HepG2 (cell line): Measurements from ENCODE around the gene ZNF556. TPM values are rescaled to one million over a fixed set of nuclear protein-coding genes. Genes with fewer than 3 reads are reported as not detected.
A peak's percentile ranks its signal among the peaks of the same experiment; 100 is the strongest.

Source experiments
- CC2D1A ChIP-seq: sonication (generic); formaldehyde crosslinking; IDR thresholded peaks from 2 replicates; pipeline ENCODE4 v1.8.1; 2023; ENCODE audit warnings: mild to moderate bottlenecking, missing genetic modification reagents
- CHCHD3 ChIP-seq: sonication (generic); formaldehyde crosslinking; IDR thresholded peaks from 2 replicates; pipeline ENCODE4 v1.8.0; 2022; ENCODE audit warnings: mild to moderate bottlenecking, missing genetic modification reagents, moderate library complexity
- FOSL1 ChIP-seq: sonication (generic); formaldehyde crosslinking; IDR thresholded peaks from 2 replicates; pipeline ENCODE4 v1.9.0; 2021; ENCODE audit warnings: missing genetic modification reagents, borderline replicate concordance
- HNF4A ChIP-seq: sonication (generic); formaldehyde crosslinking; IDR thresholded peaks from 2 replicates; pipeline ENCODE4 v1.4.0; 2020; ENCODE audit warnings: missing genetic modification reagents
- KDM5A ChIP-seq: fragments of 200-600 bp; sonication (generic); IDR thresholded peaks from 2 replicates; pipeline ENCODE4 v1.7.0; 2018; ENCODE audit warnings: antibody characterized with exemption, mild to moderate bottlenecking, low read length, borderline replicate concordance
- MAFF ChIP-seq: IDR thresholded peaks from 2 replicates; pipeline ENCODE4 v1.6.1; 2011; ENCODE audit warnings: low read depth, low read length, improper control_type of control experiment
- MXD4 ChIP-seq: IDR thresholded peaks from 2 replicates; pipeline ENCODE4 v1.6.1; 2016; ENCODE audit warnings: mild to moderate bottlenecking, missing biosample characterization, missing genetic modification reagents
- TBP ChIP-seq: sonication (generic); formaldehyde crosslinking; IDR thresholded peaks from 2 replicates; pipeline ENCODE4 v1.5.0; 2020; ENCODE audit warnings: missing genetic modification reagents
- ZBTB7A ChIP-seq: sonication (generic); formaldehyde crosslinking; IDR thresholded peaks from 2 replicates; pipeline ENCODE4 v1.8.0; 2022; ENCODE audit warnings: mild to moderate bottlenecking, missing genetic modification reagents
- ZFP82 ChIP-seq: sonication (generic); formaldehyde crosslinking; IDR thresholded peaks from 2 replicates; pipeline ENCODE4 v1.5.1; 2020; ENCODE audit warnings: mild to moderate bottlenecking, missing genetic modification reagents, borderline replicate concordance
- ZIK1 ChIP-seq: sonication (generic); formaldehyde crosslinking; IDR thresholded peaks from 2 replicates; pipeline ENCODE4 v1.5.0; 2020; ENCODE audit warnings: mild to moderate bottlenecking, low read depth, missing genetic modification reagents, borderline replicate concordance
- ZKSCAN5 ChIP-seq: sonication (generic); formaldehyde crosslinking; IDR thresholded peaks from 2 replicates; pipeline ENCODE4 v1.5.1; 2020; ENCODE audit warnings: mild to moderate bottlenecking, missing genetic modification reagents
- ZMYM2 ChIP-seq: sonication (generic); formaldehyde crosslinking; IDR thresholded peaks from 2 replicates; pipeline ENCODE4 v1.8.0; 2022; ENCODE audit warnings: mild to moderate bottlenecking, missing genetic modification reagents
- ZNF12 ChIP-seq: sonication (generic); formaldehyde crosslinking; IDR thresholded peaks from 2 replicates; pipeline ENCODE4 v1.5.0; 2020; ENCODE audit warnings: missing genetic modification reagents
- ZNF296 ChIP-seq: sonication (generic); formaldehyde crosslinking; conservative IDR thresholded peaks from 2 replicates; pipeline ENCODE4 v1.5.0; 2020; ENCODE audit warnings: mild to moderate bottlenecking, missing genetic modification reagents
- ZNF468 ChIP-seq: sonication (generic); formaldehyde crosslinking; IDR thresholded peaks from 2 replicates; pipeline ENCODE4 v1.8.0; 2022; ENCODE audit warnings: mild to moderate bottlenecking, moderate library complexity, missing genetic modification reagents
- ZNF652 ChIP-seq: IDR thresholded peaks from 2 replicates; pipeline ENCODE4 v1.6.1; 2016; ENCODE audit warnings: low read depth, borderline replicate concordance
- ZNF749 ChIP-seq: sonication (generic); formaldehyde crosslinking; IDR thresholded peaks from 2 replicates; pipeline ENCODE4 v1.8.0; 2022; ENCODE audit warnings: mild to moderate bottlenecking, missing genetic modification reagents, moderate library complexity, borderline replicate concordance
- polyA plus RNA-seq, 8 experiments: library from polyadenylated mRNA; depleted of rRNA in 3 of 8; stranded (reverse) in 7 of 8; unstranded in 1 of 8; fragments of >200 nt; fragmentation: Illumina TruSeq in 4 of 8; extraction: Trizol in 4 of 8; gene quantifications; 2 replicates each; pipeline versions ENCODE4 v1.2.1 to v1.2.3, GENCODE V29; 2011 to 2016; ENCODE audit warnings: low read depth in 4 of 8, missing spikeins in 1 of 8, mixed read lengths in 1 of 8; ENCODE audit not compliant: insufficient read depth in 1 of 8
- total RNA-seq, 5 experiments: library from RNA; depleted of rRNA; stranded (reverse); fragments of >200 nt; fragmentation: Illumina TruSeq; extraction: Trizol; gene quantifications; 2 replicates each; pipeline ENCODE4 v1.2.3, GENCODE V29; 2016; ENCODE audit warnings: low read depth in 1 of 5
- TF ChIP-seq, protein P1 (sequence below): sonication (generic); formaldehyde crosslinking; conservative IDR thresholded peaks from 2 replicates; pipeline ENCODE4 v1.8.0; 2022; ENCODE audit warnings: mild to moderate bottlenecking, moderate library complexity, missing genetic modification reagents
- TF ChIP-seq, protein P2 (sequence below): sonication (generic); formaldehyde crosslinking; IDR thresholded peaks from 2 replicates; pipeline ENCODE4 v1.4.0; 2020; ENCODE audit warnings: missing genetic modification reagents, borderline replicate concordance
- TF ChIP-seq, protein P3 (sequence below): sonication (generic); formaldehyde crosslinking; IDR thresholded peaks from 2 replicates; pipeline ENCODE4 v1.5.1; 2020; ENCODE audit warnings: mild to moderate bottlenecking, missing genetic modification reagents, moderate library complexity

ZNF556 gene
- total and polyA plus RNA-seq, 2 of the 13 experiments (the other 11 are each of a cell fraction or from before 2014, with no cell fraction given) = 4.2 to 28.6 TPM

DNA sequence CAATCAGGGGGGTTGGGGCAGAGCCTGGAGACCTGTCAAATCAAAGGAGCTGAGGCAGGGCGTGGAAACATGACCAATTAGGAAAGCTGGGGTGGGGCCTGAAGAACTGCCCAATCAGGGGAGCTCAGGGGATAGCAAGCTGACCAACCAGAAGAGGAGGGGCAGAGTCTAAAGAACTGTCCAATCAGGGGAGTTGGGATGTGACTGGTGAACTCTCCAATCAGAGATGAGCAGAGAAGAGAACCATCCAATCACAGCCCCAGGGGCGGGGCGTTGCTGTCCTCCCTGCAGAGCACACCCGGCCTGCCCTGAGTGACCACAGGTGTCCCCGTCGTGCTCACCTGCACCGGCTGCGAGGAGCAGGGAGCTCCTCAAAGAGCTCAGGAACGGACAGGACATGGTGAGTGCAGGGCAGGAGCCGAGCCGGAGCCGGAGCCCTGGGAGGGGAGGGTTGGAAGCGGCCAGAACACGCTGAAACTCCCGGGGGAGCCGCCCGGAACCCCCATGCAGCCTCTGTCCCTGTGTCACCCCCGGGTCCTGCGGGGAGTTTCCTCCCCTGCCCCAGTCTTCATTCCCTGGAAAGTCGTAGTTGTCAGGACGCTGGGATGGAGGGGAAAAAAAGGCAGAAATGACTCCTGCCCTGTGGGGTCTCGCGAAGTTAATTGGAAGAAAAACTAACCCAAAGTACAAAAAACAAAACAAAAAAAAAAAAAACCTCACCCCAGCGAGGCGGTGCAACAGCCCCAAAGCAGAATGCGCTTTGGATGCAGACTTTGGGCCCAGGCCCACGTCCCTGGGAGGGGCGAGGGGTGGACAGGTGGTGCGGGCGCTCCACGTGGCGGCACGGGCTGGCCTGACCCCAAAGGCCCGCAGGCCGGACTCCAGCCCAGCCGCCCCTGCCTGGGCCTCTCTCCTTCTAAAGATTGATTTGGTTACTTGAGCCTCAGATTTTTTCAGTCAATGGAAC is at the start of gene ZNF556 (continued):
- TF ChIP-seq CC2D1A (no peak), ZBTB7A (CRISPR knock-in tag) (no peak), ZIK1 (CRISPR knock-in tag) (no peak), CHCHD3 (CRISPR knock-in tag) (no peak), ZNF749 (CRISPR knock-in tag) (0 out of 2 replicates have a peak, but pooled peaks have one; percentile 50), ZMYM2 (CRISPR knock-in tag) (no peak), ZNF468 (CRISPR knock-in tag) (no peak), ZFP82 (CRISPR knock-in tag) (no peak), ZNF12 (CRISPR knock-in tag) (no peak), MXD4 (CRISPR knock-in tag) (peak; percentile 83), ZNF652 (CRISPR knock-in tag) (no peak), MAFF (no peak), TBP (CRISPR knock-in tag) (no peak), ZKSCAN5 (CRISPR knock-in tag) (no peak), HNF4A (CRISPR knock-in tag) (peak; percentile 67), FOSL1 (CRISPR knock-in tag) (no peak), ZNF296 (CRISPR knock-in tag) (peak; percentile 80), KDM5A (peak; percentile 81; the same call in 1 of the 2 replicates)
- TF ChIP-seq, protein P1, sequence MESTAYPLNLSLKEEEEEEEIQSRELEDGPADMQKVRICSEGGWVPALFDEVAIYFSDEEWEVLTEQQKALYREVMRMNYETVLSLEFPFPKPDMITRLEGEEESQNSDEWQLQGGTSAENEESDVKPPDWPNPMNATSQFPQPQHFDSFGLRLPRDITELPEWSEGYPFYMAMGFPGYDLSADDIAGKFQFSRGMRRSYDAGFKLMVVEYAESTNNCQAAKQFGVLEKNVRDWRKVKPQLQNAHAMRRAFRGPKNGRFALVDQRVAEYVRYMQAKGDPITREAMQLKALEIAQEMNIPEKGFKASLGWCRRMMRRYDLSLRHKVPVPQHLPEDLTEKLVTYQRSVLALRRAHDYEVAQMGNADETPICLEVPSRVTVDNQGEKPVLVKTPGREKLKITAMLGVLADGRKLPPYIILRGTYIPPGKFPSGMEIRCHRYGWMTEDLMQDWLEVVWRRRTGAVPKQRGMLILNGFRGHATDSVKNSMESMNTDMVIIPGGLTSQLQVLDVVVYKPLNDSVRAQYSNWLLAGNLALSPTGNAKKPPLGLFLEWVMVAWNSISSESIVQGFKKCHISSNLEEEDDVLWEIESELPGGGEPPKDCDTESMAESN (CRISPR knock-in tag) = peak; percentile 56; the same call in 1 of the 2 replicates
- TF ChIP-seq, protein P2, sequence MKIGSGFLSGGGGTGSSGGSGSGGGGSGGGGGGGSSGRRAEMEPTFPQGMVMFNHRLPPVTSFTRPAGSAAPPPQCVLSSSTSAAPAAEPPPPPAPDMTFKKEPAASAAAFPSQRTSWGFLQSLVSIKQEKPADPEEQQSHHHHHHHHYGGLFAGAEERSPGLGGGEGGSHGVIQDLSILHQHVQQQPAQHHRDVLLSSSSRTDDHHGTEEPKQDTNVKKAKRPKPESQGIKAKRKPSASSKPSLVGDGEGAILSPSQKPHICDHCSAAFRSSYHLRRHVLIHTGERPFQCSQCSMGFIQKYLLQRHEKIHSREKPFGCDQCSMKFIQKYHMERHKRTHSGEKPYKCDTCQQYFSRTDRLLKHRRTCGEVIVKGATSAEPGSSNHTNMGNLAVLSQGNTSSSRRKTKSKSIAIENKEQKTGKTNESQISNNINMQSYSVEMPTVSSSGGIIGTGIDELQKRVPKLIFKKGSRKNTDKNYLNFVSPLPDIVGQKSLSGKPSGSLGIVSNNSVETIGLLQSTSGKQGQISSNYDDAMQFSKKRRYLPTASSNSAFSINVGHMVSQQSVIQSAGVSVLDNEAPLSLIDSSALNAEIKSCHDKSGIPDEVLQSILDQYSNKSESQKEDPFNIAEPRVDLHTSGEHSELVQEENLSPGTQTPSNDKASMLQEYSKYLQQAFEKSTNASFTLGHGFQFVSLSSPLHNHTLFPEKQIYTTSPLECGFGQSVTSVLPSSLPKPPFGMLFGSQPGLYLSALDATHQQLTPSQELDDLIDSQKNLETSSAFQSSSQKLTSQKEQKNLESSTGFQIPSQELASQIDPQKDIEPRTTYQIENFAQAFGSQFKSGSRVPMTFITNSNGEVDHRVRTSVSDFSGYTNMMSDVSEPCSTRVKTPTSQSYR (CRISPR knock-in tag) = no peak; the same call in 1 of the 2 replicates
- TF ChIP-seq, protein P3, sequence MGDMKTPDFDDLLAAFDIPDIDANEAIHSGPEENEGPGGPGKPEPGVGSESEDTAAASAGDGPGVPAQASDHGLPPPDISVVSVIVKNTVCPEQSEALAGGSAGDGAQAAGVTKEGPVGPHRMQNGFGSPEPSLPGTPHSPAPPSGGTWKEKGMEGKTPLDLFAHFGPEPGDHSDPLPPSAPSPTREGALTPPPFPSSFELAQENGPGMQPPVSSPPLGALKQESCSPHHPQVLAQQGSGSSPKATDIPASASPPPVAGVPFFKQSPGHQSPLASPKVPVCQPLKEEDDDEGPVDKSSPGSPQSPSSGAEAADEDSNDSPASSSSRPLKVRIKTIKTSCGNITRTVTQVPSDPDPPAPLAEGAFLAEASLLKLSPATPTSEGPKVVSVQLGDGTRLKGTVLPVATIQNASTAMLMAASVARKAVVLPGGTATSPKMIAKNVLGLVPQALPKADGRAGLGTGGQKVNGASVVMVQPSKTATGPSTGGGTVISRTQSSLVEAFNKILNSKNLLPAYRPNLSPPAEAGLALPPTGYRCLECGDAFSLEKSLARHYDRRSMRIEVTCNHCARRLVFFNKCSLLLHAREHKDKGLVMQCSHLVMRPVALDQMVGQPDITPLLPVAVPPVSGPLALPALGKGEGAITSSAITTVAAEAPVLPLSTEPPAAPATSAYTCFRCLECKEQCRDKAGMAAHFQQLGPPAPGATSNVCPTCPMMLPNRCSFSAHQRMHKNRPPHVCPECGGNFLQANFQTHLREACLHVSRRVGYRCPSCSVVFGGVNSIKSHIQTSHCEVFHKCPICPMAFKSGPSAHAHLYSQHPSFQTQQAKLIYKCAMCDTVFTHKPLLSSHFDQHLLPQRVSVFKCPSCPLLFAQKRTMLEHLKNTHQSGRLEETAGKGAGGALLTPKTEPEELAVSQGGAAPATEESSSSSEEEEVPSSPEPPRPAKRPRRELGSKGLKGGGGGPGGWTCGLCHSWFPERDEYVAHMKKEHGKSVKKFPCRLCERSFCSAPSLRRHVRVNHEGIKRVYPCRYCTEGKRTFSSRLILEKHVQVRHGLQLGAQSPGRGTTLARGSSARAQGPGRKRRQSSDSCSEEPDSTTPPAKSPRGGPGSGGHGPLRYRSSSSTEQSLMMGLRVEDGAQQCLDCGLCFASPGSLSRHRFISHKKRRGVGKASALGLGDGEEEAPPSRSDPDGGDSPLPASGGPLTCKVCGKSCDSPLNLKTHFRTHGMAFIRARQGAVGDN (CRISPR knock-in tag) = peak; percentile 85
